Brain pericyte (primary cell): ENCODE measurements around the gene FNDC7.
"Not testable (repeated sequence)": the region's sequence is repeated elsewhere in the genome, so short reads cannot be mapped to it uniquely, and the experiment has no call there.

Experiments
- DNase-seq: peaks from one replicate; pipeline ENCODE4 v3.0.0-alpha.2; 2012; ENCODE audit warnings: low read depth, low spot score

The FNDC7 gene

DNA sequence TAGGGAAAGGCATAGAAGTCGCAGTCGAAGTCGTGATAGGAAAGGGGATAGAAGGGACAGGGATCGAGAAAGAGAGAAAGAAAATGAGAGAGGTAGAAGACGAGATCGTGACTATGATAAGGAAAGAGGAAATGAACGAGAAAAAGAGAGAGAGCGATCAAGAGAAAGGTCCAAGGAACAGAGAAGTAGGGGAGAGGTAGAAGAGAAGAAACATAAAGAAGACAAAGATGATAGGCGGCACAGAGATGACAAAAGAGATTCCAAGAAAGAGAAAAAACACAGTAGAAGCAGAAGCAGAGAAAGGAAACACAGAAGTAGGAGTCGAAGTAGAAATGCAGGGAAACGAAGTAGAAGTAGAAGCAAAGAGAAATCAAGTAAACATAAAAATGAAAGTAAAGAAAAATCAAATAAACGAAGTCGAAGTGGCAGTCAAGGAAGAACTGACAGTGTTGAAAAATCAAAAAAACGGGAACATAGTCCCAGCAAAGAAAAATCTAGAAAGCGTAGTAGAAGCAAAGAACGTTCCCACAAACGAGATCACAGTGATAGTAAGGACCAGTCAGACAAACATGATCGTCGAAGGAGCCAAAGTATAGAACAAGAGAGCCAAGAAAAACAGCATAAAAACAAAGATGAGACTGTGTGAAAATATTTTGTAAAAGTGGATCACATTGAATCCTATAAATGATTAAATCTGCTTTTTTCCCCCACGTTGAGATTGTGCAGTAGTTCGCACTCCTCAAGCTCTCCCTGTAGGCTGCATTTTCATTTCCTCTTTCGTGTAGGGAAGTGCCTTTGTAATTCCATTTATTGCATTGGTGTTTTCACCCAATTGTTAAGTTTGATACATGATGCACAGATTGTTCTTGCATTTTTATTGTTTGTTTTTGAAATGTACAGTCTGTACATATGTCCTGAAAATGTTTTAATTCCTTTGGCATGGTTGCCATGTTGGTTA lies 13.1 kb upstream of the FNDC7 start:
- DNase-seq: no peak

DNA sequence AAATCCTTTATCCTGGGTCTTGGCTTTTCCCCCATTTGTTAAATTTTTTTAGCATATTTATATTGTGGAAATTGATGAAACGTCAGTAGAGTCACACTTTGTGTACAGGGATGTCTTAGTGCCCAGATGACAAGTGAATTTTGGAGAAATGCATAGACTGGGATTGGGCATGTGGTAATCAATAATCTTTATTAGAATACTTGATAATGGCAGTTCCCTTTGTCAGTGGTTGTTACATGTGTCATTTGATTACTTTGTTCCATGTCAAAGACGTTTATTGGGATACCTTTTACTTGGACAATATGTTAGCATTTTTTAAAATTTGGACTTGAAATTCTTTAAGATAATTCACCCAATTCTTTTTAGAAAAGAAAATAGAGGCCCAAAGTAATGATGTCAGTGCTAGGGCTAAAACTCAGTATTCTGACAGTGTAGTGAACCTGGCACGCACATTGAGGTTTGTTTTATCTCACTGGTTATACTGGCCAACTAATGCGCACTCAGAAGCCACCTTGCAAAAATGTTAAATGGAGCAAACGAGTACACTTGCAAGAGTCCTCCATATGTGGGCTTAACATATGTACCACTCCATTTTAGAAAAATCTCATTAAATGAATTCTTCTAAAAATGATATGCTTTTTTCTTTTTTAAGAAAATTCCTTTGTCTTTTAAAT lies 11.4 kb upstream of the FNDC7 start:
- no peak for DNase-seq

DNA sequence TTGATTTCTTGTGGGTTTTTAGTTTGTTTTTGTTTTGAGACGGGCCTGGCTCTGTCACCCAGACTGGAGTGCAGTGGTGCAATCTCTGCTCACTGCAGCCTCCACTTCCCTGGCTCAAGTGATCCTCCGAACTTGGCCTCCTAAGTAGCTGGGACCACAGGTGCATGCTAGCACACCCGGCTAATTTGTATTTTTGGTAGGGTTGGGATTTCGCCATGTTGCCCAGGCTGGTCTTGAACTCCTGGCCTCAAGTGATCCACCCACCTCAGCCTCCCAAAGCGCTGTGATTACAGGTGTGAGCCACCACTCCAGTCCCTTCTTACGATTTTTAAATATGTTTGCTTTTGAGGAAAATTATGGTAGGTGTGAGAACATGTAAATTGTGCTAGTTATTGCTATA lies 10.6 kb upstream of the FNDC7 start:
- not testable (repeated sequence) for DNase-seq

DNA sequence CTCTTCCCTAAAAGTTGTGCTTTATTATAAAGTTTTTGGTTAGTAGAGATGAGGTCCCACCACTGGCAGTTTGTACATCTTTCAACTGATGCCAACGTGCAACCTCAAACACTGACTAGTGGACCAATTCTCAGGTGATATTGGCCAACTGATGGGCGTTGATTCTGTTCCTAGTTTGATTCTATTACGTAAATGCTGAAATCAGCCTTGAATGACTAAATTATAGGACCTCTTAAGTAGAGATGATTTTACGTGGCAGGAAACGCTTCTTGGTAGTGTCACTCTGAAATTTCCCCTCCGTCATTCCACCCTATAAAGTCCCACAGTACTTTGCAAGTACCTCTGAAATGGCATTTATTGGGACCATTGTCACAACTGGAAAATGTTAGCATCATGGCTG lies 8.8 kb upstream of the FNDC7 start:
- DNase-seq: no peak

DNA sequence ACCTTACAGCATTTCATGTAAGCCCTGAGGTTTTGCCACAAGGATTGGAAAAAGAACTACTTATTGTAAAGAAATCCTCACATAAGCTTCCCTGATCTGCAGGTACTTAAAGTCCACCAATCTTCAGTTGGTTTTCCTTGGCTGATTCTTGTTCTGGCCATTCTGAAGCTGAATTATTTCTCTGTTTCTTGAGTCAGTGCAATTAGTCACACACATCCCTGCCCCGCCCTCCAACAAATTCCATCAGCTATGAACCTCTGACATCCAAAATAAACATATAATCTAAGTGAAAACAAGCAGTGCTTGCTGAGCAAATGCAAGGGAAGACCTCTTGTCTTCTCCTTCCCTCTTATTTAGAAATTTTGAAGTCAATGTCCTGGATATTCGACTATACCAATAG lies 8.2 kb upstream of the FNDC7 start:
- no peak for DNase-seq

DNA sequence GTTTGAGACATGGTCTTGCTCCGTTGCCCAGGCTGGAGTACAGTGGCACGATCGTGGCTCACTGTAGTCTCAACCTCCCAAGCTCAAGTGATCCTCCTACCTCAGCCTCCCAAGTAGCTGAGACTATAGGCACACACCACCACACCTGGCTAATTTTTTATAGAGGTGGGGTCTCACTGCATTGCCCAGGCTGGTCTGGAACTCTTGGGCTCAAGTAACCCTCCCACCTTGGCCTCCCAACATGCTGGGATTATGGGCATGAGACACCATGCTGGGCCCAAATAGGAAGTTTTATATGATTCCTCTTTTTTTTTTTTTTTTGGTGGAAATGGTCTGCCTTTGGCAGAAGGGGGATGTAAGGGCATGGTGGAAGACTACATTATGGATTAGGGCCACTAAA lies 6.1 kb upstream of the FNDC7 start:
- no peak for DNase-seq

DNA sequence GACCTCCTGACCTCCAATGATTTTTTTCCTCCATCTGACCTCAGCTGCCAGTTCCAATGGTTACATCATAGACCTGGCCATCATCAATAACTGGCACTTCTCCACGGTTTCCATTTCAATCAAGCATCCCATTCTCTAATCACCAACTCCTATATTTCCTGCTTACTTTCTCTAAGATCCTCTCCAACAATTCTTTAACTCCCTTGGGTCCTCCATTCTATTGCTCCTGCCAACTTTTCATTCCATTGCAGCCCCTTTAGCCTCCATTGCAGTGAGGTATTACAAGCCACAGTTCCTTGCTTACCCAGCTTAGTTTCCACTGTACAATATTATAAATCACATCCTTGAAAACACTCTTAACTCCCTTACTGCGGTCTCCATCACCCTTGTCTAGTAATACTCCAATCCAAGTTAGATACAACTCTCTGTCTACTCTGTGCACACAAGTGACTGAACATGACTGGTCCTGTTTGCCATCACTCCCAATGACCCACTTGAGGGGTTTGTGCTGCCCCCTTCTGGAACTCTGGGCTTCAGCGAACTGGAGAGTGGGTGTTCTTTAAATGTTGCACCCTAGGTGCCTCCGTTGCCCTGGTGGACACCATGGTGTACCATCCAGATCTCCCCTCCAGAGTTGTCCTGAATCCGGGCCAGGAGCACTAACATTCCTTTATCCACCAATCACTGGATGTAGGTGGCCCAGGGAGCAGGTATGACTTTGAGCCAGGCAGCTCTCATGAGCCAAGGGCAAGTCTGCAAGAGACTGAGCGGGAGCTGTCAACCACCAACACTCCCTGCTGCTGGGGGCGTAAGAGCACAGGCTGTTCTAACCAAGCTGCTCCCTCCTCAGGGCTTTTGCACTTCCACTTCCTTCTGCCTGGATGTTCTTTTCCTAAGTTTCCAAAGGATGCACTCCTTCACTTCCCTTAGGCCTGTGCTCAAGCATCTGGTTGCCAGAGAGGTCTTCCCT lies 3.7 kb upstream of the FNDC7 start:
- no peak for DNase-seq

DNA sequence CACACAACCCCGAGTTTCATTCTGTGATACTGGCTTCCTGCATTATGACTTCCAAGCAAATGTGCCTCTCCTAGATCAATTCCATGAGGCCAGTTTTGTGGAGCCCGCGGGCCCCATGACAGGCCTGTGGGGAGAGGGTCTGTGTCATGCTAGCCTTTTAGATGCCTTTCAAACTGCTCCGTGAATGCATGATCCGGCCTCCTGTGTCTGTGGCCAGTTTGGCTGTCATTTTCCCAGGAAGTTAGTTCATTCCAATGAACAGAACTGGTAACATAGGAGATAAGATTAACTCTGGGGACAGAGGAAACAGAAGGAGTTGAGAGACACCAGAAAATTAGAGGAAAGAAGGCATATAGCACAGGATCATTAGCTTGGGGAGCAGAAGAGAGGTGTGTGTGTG lies 3.2 kb downstream of the FNDC7 start:
- DNase-seq: no peak

DNA sequence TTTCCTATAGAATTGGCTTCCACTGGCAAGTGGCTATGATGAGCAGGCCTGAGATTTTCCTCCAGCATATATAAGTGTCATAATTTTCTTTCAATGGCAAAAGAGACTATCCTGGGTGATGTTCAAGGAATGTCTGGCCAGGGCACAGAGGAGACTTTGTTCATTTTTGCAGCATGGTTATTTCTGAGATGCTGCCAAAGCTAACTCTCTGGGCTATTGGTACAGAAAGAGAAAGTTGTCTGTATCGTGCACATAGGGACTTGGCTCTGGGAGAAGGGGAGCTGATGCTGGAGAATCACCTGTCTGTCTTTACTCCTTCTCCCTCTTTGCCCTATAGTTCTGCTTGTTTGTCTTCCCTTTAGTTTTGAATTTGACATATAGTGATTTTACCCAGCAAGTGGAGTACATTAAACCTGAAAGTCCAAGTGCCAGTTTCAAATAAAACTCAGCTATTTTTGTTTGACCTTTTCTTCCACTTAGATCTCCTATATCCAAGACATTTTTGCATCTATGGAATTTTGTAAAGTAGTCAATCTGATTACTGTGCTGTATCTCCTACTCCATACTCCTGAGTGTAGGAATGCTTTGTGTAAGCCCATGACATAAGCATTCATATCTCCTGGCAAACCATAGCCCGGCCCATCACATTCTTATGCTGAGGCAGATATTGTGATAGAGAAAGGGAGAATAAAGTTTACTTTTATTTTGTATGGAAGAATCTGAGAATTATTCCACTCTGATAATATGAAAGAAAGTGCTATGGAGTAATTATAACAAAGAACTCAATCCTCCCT lies 3.9 kb downstream of the FNDC7 start:
- DNase-seq: no peak

DNA sequence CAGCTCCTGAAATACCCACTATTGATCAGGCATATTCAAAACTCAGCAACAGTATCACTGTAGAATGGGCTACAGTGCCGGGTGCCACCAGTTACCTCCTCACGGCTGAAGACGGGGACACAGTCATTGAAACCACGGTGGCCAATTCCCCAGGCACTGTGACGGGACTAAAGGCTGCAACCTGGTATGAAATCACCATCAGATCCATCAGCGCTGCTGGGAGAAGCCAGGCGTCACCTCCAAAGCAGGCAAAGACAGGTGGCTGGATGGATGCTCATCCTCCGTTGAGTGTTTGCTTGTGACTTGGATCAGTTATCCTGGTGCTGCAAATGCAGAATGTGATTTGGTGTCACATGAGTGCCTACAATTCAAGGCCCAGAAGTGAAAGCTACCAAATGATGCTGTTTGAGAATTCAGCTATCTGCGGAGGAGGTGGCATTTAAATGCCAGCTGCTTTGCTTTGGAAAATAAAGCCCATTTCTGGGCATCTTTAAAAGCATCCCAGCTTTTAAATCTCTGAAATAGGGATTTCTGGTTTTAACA lies 5.1 kb downstream of the FNDC7 start:
- DNase-seq: no peak

DNA sequence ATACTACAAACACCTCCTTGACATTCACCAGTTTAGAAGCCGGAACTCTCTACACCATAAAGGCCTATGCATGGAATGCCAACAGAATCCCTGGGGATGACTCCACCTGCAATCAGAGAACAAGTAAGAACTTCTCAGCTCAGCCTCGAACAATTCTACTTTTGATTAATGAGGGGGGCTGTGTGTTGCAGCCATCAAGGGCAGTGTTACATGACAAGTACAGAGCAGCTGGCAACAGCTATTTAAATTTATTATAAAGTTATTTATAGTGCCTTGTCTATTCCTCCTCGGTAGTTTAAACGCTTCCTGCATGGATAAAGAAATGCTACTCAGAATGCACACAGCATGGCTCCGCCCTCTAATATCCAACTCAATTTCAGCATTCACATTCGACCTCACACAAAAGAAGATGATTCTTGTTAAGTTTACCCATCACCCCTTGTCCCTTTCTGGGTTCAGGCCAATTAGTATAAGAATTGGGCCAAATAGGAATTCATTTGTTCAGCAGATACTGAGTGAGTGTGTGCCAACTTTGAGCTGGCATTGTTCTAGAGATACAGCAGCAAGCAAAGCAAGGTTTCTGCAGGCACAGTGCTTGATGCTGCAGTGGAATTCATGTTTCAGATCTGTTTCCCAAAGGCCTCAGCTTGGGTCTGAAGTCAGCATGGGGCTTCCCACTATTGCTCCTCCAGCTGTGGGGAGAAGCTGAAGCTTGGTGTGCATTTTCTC lies 6.4 kb downstream of the FNDC7 start:
- no peak for DNase-seq

DNA sequence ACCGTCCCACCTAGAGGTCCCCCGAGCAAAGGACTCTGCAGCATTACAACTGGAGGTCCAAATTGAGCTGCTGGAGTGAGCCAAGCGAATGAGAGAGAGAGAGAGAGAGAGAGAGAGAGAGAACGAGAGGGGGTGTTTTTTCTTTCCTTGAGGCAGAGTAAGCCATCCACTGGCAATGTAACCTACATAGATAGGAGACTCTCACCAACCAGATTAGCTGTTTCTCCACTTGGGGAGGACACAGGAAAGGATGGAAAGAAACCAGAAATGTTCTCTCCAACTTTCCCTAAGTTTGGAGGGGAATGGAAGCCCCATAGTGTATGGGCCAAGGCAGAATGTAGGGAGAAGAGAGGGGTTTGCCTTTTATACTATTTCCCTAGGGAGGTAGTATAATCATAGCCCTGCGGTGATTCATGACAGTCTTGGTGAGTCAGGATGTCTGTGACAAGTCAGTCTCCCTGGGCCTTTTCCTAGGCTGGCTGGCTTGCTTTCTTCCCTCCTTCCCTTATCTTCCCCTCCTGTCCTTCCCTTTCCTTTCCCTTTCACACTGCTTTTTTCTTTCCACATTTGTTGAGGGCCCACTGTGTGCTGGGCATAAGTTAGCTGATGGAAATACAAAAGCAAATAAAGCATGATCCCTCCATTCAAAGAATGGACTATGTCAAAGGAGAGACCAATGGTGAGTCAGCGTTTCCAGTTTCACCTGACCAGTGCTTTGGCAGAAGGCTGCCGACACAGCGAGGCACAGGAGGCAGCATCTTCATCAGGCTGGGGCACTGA lies 7.1 kb downstream of the FNDC7 start:
- DNase-seq: no peak

DNA sequence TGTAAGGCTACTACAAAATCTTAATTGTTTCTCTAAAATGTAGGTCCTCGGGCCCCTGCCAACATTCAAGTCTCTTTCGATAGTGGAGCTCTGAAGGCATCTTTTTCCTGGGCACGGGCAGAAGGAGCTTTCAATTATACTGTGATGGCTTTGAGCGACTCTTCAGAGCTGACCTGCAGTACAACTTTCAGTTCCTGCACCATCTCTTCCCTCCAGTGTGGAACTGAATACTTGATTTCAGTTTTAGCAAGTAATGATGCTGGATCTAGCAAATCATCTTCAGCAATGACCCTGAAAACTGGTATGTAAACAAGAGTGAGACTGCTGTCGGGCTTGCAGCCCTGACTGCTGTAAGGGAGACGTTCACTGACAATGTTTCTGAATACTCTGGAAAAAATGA lies 9.6 kb downstream of the FNDC7 start:
- no peak for DNase-seq

DNA sequence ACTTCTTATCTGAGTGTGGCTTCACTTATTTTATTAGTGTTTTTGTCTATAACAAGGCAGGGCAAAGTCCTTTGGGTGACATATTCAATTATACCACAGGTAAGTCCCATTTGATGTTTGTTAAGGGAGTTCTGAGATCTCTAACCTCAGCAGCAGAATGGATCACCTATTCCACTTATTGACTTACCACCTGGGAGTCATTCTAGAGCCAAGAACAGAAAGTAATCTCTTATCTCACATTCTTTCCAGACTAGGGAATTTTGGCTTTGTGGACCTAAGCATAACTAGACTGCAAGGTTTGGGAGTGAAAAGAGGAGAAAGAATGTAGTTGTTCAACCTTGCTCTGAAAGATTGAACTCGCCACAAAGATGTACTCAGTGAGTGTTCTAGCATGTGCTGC lies 13.2 kb downstream of the FNDC7 start:
- DNase-seq: no peak

DNA sequence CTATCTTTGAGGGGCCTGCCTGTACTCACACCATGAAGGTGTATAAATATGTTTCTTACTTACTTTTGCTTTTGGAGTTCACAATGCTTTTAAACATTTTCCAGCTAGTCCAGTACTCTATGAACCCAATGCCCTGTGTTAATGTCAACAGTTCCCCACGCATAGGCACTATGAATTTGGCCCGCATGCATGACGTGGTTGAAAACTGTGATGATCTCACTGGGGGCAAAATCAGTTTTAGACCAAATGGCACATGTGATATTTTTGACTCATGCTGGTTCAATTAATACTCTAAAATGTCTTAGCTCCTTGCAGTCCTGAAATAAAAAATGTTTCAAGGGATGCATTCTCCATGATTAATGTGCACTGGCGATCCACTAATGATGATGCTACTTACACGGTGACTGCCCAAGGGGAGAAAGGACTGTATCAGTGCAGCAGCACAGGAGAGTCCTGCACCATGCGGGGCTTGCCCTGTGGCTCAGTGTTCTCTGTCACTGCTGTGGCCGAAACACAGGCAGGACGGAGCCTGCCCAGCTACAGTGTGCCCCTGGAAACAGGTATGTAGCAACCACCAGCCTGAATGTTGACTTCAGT lies 15.7 kb downstream of the FNDC7 start:
- DNase-seq: no peak

DNA sequence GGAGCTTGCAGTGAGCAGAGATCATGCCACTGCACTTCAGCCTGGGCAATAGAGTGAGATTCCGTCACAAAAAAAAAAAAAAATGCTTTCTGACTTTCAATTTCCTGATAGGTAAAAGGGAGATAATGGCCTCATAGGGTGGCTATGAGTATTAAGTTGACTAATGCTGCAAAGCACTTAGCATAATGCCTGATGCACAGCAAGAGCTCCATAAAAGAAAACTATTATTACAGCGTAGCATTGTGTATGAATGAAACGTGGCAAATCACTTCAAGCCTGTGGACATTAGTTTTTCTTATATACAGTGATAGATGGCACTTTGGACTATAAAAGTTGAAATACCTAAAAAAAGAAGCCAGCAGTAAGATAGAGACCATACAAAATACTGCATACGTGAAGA lies 16.8 kb downstream of the FNDC7 start:
- no peak for DNase-seq

DNA sequence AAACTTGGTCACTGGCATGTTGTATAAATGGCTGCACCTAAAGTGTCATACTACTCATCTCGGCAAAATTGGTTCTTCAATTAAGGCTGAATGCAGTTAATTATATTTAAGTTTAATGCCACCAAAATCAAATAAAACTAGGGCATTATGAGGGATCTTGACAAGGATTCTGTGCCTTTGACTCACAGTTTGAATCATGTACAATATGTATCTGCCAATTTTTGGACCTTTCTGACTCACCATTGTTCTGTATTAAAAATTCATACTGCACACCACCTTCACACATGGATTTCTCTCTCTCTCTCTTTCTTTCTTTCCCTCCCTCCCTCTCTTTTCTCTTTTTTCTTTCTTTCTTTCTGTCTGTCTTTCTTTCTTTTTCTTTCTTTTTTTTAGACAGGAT lies 19.7 kb downstream of the FNDC7 start:
- no peak for DNase-seq

DNA sequence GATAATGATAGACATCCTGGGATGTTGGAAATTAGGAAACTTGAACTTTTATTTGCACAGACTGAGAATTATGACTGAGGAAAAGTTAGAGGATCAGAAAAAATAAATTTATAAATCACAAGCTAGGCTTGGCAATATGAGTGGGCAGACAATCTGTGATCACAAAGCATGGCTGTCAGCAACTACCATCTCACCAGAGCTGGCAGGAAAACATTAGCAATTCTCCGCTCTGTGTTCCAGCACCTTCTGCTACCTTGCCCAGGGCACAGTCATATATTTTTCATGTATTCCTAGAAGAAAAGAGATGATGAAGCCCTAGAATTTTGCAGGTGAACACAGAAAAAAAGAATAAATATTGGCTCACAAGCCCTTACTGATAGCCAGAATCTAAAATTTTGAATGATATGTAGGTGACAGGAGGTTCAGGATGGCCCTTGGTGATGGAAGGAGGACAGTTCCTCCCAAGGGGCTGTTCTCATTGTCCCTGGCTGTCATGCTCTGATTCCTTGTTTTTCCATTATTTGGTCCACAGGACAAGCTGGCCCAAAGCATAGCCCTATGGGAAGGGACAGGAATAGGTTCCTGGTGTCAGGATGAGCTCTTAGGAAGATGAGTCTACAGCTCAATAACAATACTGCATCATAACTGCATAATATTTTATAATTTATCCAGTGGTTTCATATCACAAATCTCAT lies 21.6 kb downstream of the FNDC7 start:
- no peak for DNase-seq
